ENCODE measurements around the gene WDFY4. TPM values are rescaled to one million over a fixed set of nuclear protein-coding genes. Genes with fewer than 3 reads are reported as not detected.

The WDFY4 gene
- total RNA-seq, 1 donor from 2014 or later = 4.3 TPM

DNA sequence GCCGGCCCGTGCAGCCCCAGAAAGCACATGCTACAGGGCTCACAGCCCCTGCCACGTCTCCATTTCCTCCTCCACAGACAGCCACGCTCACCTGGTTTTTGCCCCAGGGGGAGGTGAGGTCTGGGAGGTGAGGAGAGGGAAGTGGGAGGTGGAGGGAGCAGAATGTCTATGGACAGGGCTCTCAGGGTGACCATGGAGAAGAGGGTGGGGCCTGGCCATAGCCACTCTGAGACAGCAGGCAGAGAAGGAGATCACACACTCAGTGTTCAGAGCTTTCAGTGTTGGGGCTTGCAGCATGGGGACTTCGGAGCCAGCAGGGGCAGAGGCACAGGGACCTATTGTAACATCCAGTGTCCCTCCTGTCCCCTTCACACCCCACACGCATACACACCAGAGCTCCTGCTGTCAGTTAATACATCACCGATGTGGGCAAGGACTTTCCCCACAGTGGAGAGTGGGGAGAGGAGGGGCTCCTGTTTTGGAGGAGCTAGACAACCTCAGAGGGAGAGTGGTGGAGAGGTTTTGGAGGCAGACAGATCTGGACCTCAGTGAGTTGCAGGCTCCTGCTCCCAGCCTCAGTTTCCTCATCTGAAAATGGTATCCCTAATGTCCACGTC is 14.4 kb downstream of the WDFY4 start:
- H3K4me3 Mint-ChIP-seq = no peak overlapping the region

GRCh38 chr10:48700071-48700470 is 15.4 kb downstream of the WDFY4 start:
- no peak overlapping the region for H3K4me3 Mint-ChIP-seq
- no peak overlapping the region for H3K27ac Mint-ChIP-seq
- TF ChIP-seq, protein P1, sequence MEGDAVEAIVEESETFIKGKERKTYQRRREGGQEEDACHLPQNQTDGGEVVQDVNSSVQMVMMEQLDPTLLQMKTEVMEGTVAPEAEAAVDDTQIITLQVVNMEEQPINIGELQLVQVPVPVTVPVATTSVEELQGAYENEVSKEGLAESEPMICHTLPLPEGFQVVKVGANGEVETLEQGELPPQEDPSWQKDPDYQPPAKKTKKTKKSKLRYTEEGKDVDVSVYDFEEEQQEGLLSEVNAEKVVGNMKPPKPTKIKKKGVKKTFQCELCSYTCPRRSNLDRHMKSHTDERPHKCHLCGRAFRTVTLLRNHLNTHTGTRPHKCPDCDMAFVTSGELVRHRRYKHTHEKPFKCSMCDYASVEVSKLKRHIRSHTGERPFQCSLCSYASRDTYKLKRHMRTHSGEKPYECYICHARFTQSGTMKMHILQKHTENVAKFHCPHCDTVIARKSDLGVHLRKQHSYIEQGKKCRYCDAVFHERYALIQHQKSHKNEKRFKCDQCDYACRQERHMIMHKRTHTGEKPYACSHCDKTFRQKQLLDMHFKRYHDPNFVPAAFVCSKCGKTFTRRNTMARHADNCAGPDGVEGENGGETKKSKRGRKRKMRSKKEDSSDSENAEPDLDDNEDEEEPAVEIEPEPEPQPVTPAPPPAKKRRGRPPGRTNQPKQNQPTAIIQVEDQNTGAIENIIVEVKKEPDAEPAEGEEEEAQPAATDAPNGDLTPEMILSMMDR (IDR thresholded peaks at IDR 0.05; ENCODE audit: unreplicated experiment) = no peak
- H3K4me1 Mint-ChIP-seq = no peaks in the 10 kb centered on the region
- DNase-seq (ENCODE audit: low spot score in 2 of 2, unreplicated experiment in 2 of 2) = no peak
- no peaks in the 10 kb centered on the region for H3K36me3 Mint-ChIP-seq
- peaks cover 53% of the 10 kb centered on the region for H3K27me3 Mint-ChIP-seq (ENCODE audit: low read depth)
- no peaks in the 10 kb centered on the region for H3K9me3 Mint-ChIP-seq

More for the DNA sequence above, 14.4 kb downstream of the WDFY4 start:
- Mint-ChIP-seq H3K4me1 (no peaks in the 10 kb centered on the region), H3K9me3 (no peaks in the 10 kb centered on the region), H3K27me3 (ENCODE audit: low read depth) (peaks cover 58% of the 10 kb centered on the region), H3K27ac (no peak overlapping the region), H3K36me3 (no peaks in the 10 kb centered on the region)
- no peak for DNase-seq (ENCODE audit: low spot score in 2 of 2, unreplicated experiment in 2 of 2)
- TF ChIP-seq, protein P1 (IDR thresholded peaks at IDR 0.05; ENCODE audit: unreplicated experiment) = no peak

DNA sequence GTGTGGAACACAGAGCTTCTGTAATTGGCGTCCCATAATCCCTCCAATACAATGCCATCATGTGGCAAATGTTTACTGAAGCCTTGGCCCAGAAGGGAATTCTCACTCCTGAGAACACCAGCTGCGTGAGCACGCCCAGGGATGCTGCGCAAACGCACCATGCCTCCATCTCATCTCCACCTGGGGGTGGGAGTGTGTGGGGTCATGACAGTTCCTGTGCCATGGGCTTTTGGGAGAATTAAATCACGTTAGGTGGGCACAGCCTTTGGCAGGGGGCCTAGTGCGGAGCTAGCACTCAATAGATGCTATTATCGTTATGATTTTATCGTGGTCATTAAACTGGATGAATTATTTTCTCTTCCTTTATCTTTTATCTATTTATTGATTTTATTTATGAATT is 15.8 kb downstream of the WDFY4 start:
- TF ChIP-seq, protein P1 (IDR thresholded peaks at IDR 0.05; ENCODE audit: unreplicated experiment) = no peak
- H3K36me3 Mint-ChIP-seq = no peaks in the 10 kb centered on the region
- H3K27me3 Mint-ChIP-seq (ENCODE audit: low read depth) = peaks cover 55% of the 10 kb centered on the region
- no peak overlapping the region for H3K27ac Mint-ChIP-seq
- no peak overlapping the region for H3K4me3 Mint-ChIP-seq
- no peak for DNase-seq (ENCODE audit: low spot score in 2 of 2, unreplicated experiment in 2 of 2)
- no peaks in the 10 kb centered on the region for H3K9me3 Mint-ChIP-seq
- no peaks in the 10 kb centered on the region for H3K4me1 Mint-ChIP-seq

DNA sequence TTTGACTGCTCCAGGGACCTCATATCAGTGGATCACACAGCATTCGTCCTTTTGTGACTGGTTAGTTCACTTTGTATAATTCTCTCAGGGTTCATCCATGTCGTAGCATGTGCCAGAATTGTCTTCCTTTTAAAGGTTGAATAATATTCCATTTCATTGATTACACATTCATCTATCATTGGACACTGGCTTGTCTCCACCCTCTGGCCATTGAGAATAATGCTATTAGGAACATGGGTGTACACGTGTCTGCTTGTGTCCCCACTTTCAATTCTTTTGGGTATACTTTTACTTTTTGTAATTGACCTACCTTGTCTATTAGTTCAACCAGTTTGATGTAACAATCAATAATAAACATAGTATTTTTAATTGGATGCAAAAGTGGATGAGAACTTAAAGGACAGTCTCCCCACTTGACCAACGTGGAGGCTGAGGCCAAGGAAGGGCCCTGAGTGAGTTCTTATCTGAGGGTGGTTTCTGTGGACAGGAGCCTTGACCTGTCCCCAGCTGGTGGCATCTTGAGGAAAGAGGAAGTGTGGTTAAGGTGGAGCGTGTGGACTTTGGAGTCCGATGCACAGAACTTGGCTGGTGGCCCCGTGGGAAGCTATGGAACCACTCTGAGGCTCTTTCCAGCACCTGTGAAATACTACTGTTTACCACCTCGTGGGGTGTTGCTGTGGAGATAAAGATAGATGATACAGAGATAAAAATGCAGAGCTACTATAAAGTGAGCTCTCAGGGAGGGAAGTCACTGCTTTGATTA is 16.6 kb downstream of the WDFY4 start:
- no peak overlapping the region for H3K27ac Mint-ChIP-seq
- H3K4me1 Mint-ChIP-seq = no peaks in the 10 kb centered on the region
- H3K27me3 Mint-ChIP-seq (ENCODE audit: low read depth) = peaks cover 59% of the 10 kb centered on the region
- TF ChIP-seq, protein P1 (IDR thresholded peaks at IDR 0.05; ENCODE audit: unreplicated experiment) = no peak
- H3K9me3 Mint-ChIP-seq = no peaks in the 10 kb centered on the region
- no peaks in the 10 kb centered on the region for H3K36me3 Mint-ChIP-seq
- no peak for DNase-seq (ENCODE audit: low spot score in 2 of 2, unreplicated experiment in 2 of 2)
- H3K4me3 Mint-ChIP-seq = no peak overlapping the region

GRCh38 chr10:48701941-48702340 is 17.3 kb downstream of the WDFY4 start:
- H3K27me3 Mint-ChIP-seq (ENCODE audit: low read depth) = peaks cover 62% of the 10 kb centered on the region
- no peak for DNase-seq (ENCODE audit: low spot score in 2 of 2, unreplicated experiment in 2 of 2)
- H3K9me3 Mint-ChIP-seq = no peaks in the 10 kb centered on the region
- H3K36me3 Mint-ChIP-seq = no peaks in the 10 kb centered on the region
- TF ChIP-seq, protein P1 (IDR thresholded peaks at IDR 0.05; ENCODE audit: unreplicated experiment) = no peak
- no peak overlapping the region for H3K27ac Mint-ChIP-seq
- no peak overlapping the region for H3K4me3 Mint-ChIP-seq
- no peaks in the 10 kb centered on the region for H3K4me1 Mint-ChIP-seq

Data from mesothelial cell of epicardium (in vitro differentiated cells).